GM18870 (cell line): ENCODE results near the gene SH3RF3.

Source experiments
- ATAC-seq: cut with Tn5 transposase; IDR thresholded peaks from one replicate; pipeline ENCODE4 v1.9.1; 2021; ENCODE audit warnings: moderate library complexity; ENCODE audit not compliant: unreplicated experiment

SH3RF3 gene

DNA sequence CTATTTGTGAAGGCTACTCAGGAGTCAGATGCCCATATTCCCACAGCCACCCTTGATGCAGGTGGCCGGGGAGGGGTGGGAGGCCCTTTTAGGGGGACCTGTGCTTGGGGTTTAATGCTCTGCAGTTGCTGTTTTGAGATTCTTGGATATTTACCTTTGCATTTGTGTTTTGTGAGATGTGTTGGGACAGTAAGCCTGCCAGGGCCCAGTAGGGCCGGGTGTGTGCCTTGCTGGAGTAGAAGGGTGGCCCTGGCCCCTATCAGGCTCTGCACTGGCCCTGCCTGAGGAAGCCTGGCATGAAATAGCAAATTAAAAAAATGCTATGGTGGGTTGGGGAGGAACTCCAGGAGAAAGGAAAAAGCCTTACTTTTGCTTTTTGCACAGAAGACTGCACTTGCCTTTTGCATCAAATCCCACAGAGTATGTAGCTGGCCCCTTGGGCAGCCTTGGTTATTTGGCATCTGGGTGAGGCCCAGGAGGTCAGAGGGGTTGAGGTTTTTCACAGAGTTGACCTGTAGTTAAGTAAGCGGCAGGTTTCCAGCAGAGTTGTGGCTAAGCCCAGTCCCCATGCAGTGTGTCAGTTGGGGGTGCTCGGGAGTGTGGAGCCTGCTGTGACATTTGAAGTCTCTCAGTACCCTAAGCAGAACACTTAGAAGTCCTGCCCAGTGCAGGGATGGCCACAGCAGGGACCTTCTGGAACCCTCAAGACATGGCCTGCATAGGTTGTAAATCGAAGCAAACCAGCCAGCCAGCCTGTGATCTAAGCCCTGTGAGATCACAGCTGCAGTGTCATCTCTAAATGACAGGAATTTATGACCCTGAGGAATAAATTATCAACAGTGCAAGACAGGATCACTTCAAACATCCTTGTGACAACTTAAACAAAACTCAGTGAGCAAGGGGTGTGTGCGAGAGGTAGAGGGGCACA is 68.8 kb downstream of the SH3RF3 start:
- ATAC-seq, result no peak

DNA sequence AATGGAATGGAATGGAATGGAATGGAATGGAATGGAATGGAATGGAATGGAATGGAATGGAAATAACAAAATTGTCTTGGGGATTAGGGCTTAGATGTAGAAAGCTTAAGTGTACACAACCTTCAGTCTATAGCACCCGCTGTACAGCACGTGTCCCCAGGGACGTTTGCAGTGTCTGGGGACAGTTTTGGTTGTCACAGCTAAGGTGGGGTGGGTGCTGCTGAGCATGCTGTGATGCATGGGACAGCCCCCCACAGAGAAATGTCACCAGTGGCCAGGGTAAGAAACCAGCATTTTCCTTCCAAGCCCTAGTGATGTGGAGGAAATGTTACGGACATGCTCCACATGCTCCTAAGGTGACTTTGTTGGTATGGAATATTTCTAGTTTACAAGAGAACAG is 70.8 kb downstream of the SH3RF3 start:
- ATAC-seq, result no peak

DNA sequence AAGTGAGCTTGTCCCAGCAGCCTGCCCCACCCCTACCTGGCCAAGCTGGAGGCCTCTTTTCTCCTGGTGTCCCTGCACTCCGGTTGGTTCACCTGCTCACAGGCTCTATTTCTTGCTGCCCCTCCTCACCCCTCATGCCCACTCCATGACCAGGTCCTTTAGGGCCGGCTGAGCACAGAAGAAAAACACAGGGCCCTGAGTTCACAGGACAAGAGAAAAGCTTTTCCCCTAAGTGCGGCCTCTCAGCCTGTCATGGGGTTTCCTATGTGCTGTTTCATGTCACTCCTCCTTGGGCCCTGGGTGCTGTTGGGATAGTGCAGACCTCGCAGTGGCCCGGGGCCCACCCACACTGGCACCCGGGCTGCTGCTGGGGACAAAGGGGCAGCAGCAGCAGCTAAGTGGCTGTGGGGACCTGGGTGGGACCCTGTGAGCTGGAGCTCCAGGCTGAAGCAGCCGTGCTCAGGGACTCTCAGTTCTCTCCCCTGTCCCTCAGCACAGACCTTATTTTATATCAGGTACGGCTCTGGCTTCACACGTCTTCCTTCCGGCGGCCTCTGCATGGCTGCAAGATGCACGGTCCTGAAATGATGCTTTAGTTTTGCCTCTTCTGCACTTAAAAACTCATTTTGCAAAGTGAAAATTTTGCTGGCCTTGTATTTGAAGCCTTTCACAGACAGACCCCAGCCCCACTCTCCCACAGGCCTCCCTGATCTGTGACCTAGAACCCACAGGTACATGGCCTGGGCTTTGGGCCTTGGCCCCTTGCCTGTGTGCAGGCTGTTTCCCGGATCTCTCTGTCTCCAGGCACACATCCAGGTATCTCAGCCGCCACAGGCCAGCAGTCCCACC is 71.8 kb downstream of the SH3RF3 start:
- ATAC-seq, result no peak

DNA sequence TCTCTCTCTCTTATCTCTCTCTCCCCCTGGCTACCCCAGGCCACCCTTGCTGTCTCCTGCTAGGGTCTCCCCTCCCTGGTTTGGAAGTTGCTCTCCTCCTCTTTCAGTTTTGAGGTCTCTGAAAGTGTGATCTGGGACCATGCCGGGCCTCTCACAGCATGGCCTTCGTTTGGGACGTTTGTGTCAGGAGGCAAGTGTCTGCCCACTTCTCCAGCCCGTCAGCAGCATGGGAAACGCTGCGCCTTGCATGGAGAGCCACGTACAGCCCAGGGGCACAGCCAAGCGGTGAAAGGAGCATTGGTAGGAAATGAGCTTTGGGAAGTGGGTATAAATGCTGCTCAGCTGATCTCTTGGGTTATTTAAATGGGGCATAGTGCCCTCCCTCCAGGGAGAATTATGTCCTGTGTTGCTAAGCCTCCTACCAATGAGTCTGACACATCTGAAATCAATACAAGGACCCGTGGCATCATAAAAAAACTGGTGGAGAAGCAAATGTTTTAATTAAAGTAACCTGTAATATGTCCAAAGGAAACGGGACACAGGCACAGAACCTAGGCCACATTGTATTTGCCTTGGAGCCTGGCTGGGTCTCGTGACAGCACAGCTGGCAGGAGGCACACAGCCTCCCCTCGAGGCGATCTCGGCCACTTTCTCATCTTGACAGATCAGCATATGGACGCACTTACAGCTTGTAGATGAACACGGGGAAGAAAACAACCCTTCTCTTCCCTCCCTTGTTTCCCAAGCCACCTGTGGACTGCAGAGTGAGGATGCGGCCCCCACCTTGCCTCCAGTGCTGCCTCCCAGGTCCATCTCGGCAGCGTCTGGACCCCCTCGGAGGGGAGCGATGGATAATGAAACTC is 72.7 kb downstream of the SH3RF3 start:
- no peak for ATAC-seq

DNA sequence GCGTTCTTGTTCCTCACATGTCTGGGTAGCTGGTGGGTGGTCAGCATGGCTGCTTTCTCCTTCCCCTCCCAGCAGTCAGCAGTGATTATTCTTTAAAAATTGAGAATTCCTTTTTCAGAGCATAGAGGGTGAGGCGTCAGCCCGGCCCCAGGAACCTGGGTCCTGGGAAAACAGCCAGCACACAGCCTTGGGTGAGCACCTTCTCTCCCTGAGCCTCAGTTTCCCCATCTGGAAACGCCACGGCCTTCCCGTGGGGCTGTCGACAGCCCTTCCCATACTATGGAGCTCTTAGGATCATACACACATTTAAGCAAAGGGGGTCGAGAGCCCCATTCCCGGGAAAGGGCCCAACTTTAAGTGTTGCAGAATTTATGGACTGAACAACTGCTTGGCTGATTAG is 73.5 kb downstream of the SH3RF3 start:
- no peak for ATAC-seq

DNA sequence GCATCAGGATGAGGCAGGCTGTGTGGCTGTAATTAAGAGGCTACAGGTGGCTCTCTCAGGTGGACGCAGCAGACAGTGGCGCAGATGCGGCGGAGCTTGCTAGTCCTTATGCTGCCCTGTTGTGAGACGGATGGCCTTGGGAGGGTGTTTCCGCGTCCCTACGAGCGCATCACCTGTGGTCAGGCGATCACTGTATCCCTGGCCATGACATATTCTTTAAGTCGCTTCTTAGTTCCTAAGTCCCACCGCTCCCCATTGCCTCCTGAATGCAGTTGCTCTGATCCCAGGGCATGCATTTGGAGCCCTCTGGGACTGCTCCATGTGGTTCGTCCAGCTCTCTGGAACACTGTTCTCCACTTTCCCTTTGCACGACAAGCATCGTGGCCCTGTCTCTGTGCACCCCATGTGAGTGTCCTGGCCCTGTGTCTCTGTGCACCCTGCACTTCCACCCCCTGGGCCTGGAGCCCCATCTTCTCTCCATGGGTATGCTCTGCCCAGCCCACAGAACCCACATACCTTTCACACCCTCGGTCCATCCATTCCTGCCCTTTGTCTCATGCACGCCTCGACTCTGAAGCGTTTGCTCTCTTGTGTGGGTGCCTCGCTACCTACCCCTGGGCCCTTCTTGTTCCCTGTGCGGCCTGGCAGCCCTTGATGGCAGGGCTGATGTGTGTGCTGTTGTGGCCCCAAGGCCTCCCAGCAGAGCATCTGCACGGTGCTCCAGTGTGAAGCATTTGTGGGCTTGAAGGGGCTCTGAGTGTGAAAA is 74.4 kb downstream of the SH3RF3 start:
- ATAC-seq, result no peak

DNA sequence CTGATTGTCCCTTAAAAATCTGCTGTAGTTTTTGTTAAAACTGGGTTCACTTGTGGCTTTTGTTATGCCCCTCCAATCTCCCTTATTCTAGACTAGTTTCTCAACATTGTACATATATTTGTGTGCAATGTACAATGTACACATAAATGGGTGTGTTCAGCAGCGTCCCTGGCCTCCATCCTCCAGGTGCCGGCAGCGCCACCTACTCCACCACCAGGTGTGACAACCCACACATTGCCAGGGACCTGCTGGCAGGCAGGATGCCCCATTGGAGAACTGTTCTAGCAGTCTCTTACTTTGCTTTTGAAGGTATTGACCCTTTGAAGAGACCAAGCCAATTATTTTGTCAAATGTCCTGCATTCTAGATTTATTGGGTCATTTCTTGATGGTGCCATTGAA is 75.4 kb downstream of the SH3RF3 start:
- no peak for ATAC-seq

DNA sequence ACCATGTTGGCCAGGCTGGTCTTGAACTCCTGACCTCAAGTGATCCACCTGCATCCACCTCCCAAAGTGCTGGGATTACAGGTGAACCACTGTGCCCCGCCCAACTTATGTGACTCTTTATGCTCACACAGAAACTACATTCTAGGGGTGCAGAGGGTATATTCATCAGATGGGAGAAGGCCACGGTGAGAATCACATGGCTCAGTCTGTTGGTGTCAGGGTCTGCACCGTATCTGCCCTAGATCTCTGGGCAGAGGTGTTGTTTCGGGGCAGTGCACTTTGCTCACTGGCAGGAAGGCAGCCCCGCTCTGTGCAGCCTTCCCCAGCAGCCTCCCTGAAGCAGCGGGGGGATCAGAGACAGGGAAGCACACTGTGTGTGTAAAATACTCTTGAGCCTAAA is 76.4 kb downstream of the SH3RF3 start:
- no peak for ATAC-seq

DNA sequence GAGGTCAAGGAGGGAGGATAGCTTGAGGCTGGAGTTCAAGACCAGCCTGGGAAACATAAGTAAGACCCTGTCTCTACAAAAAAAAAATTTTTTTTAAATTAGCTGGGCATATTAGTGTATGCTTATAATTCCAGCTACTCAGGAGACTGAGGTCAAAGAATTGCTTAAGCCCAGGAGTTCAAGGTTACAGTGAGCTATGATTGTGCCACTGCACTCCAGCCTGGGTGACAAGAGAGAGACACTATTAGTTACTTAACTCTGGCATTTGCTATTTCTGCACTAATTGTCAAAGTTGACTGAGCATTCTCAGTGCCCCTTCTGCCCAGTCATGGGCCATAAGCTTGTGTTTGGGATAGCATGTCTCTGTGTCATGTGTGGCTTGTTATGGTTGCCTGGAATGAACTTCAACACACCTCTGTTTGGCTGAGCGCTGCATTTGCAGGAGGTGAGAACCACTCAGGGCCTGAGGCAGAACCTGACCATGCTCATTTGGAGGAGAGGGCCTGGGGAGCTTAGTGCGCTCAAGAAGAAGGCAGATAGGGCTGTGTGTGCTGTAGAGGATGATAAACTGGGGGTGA is 77.7 kb downstream of the SH3RF3 start:
- ATAC-seq, result no peak

DNA sequence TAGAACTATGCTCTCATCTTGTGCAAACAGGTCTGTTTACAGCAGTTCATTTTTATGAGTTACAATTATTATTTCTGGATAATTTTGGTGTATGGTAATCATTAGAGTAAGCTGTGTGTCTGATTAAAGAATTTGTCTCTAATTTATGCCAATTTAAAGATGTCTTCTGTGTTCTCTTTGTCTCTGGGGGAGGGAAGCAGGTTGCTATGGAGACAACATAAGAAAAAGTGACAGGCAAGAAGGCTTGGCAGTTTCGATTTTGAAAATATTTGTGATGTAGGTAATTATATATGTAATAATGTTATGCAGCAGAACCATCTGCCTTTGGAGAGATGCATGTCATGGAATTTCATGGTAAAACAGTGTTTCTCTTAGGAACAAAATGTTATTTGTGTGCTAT is 78.2 kb downstream of the SH3RF3 start:
- ATAC-seq, result no peak

DNA sequence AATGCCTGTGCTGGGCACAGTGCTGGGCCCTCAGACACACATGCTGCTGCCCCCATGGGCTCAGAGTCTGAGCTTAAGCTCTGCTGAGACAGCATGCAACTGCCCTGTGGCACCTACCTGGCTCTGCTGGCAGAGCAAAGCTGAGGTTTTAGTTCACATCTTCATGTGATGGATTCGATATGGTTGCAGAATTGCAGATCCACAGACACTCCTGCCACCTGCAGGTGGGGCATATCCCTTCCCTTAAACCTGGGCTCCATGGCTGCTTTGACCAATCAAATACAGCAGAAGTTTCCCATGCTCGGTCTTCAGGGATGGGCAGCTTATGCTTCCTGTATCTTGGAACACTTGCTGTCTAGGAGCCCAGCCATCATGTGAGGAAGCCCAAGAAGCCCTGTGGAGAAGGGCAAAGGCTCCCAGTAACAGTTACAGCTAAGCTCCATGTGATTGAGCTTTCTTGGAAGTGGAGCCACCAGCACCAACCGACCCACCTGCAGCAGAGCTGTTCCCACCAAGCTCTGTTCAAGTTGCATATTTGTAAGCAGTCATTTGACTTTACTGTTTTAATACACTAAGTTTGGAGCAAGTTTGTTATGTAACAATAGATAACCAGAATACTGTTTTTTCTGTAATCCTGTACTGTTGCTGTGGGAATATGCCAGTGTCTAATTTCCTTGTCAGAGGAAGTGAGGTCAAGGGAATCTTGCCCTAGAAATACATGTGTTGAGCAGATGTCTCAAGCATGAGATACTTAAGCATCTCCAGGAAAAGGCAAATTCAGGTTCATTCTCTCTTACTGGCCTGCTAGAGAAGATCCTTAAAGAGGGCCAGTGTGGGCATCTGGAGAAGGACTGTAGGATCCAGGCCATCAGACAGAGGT is 79.3 kb downstream of the SH3RF3 start:
- ATAC-seq, result no peak

DNA sequence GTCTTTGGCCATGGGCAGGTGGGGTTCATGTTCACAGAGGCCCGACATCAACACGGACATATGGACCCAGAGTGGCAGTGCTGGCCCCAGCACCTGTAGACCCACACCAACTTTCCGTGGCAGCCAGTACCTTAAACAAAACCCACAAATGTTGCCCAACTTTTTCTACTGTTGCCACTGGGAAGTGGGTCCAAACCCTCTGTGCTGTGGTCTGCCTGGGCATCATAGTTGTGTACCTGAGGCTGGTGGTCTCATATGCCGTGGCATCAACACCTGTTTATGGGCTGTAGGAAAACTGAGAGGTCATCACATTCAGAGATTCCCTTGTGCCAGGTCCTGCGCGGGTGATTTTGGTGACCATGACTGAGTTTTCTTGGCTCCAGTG is 79.9 kb downstream of the SH3RF3 start:
- no peak for ATAC-seq

DNA sequence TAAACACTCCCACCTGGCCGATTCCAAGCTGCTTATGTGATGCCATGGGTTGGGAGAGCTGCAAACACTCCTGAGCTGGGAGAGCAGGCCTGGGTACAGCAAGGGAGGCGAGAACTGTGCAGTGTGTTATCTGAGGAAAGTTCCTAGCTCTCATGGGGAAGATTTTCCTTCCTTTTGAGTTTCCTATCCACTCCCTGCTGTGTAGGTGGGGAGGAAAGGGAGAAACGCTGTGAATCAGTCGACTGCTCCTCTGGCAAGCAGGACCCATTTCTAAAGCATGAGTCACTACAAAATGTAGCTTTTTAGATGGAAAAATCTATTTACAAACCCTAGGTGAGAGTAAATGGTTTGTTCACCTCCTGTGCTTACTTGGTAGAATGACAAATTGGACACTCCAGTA is 80.4 kb downstream of the SH3RF3 start:
- ATAC-seq, result no peak

DNA sequence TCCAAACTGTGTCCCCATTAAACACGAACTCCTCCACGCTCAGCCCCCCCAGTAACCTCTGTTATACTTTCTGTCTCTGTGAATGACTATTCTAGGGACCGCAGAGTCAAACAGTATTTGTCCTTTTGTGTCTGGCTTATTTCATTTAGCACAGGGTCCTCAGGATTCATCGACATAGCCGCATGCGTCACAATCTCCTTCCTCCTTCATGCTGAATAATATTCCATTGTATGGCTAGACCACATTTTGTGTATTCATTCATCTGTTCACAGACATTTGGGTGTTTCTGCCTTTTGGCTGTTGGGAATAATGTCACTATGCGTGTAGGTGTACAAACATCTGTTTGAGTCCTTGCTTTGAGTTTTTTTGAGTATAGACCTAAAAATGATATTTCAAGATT is 80.9 kb downstream of the SH3RF3 start:
- no peak for ATAC-seq

DNA sequence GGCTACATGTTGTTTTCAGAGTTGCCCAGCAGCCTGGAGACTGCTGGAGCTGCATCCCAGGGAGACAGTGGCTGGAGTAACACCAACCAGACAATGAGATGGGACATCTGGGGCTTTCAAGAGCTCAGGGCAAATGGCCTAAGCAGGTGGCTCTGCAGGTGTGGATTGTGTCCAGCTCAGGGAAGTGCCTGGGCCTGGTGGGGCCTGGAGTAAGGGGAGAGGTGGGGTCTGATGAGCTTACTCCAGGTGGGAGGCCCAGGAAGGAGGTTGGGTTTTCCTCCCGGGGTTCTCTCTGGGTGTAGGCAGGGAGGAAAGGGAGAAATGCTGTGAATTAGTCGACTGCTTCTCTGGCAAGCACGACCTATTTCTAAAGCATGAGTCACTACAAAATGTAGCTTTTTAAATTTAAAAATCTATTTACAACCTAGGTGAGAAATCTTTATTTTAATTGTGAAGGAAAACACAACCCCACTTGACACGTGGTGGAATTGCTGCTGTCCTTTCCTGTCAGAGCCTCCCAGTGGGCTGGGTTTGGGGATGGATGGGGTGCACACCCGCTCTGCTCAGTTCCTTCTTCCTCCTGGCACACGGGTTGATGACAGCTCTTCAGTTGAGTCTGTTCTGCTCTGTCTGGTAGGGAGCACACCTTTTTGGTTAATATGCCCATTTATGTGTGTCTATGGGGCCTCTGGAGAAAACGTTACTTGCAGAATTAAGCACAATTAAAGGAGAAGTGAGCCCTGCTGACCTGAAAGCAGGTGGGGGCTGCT is 81.6 kb downstream of the SH3RF3 start:
- no peak for ATAC-seq

DNA sequence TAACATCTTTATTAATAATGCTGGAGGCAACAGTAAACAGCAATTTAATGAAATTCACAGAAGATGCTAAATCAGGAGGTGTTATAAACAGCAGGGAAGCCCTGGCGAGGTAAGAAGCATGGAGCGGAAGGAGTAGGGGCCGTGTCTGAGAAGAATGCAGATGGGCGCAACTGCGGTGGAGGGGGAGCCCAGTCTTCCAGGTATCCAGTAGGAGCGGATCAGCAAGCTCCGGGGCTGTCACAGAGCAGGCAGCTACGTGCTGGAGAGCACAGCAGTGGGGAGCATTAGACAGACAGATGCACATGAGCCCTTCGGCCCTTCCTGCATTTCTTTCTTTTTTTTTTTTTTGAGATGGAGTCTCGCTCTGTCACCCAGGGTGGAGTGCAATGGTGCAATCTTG is 82.3 kb downstream of the SH3RF3 start:
- no peak for ATAC-seq

DNA sequence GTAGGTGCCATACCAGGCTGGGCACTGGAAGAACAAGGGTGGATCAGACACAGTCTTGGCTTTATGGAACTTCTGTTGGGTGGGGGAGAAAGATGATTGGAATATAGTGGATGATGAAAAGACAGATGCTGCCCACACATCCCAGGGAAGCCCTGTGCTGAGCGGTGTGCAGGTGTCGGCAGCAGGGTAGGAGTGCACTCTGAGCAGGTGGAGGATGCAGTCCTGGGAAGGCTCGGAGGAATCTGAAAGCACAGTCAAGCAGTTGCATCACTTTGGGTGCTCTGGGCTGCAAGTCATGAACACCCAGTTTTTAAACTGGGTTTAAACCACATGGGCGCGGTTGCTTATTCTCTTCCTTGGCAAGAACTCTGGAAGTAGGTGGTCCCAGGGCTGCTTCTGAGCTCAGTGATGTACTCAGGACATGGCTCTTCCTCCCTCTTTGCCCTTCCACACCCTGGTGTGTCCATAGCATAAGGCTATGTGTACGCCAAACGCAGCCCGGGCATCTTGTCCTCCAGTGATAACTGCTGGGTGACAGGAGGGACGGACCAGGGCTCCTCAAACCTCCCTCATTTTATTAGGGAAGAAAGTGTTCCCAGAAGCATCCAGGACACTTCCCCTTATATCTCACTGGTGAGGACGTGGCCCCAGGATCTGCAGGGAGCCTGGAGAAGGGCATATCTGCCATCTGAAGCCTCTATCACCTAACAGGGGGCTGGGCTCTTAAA is 84.0 kb downstream of the SH3RF3 start:
- ATAC-seq, result no peak
